HG03342 (cell line): ENCODE data around the gene COPS7A.

Experiments used
- ATAC-seq: cut with Tn5 transposase; IDR thresholded peaks from one replicate; pipeline ENCODE4 v1.9.1; 2021; ENCODE audit warnings: mild to moderate bottlenecking, moderate library complexity; ENCODE audit not compliant: unreplicated experiment

COPS7A gene, protein sequence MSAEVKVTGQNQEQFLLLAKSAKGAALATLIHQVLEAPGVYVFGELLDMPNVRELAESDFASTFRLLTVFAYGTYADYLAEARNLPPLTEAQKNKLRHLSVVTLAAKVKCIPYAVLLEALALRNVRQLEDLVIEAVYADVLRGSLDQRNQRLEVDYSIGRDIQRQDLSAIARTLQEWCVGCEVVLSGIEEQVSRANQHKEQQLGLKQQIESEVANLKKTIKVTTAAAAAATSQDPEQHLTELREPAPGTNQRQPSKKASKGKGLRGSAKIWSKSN

GRCh38 chr12:6723607-6724408 is at the start of gene COPS7A:
Gene COPS7A, plus strand, starts transcription at chr12:6724046. Its CDS starts 611 bp downstream, at chr12:6724657.
- ATAC-seq, result peak; percentile 91

DNA sequence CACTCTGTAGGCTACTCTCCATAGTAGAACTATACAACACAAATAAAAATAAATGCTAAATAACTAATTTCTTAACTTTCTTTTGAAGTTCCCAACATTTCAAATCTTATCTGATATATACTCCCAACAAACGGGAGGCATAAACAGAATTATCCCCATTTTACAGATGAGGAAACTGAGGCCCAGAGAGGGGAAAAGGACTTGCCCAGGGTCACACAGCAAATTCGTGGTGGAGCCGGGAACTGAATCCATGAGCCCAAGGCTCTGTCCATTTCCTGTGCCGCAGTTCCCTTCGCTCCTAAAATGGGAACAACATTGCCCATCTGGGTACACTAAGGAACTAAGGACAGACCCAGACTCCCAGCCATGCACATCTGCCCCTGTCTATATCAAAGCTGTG is 46.9 kb upstream of the COPS7A start:
- ATAC-seq, result no peak

- no peak for ATAC-seq
Observed at GRCh38 chr12:6684609-6685008, 39.2 kb upstream of the COPS7A start.

- no peak for ATAC-seq
Observed at GRCh38 chr12:6685814-6686213, 38.0 kb upstream of the COPS7A start.

- no peak for ATAC-seq
Observed at GRCh38 chr12:6688543-6688998, 35.3 kb upstream of the COPS7A start.

GRCh38 chr12:6688999-6689882 is 34.6 kb upstream of the COPS7A start, which contains the start of gene ZNF384:
Gene ZNF384, minus strand, starts transcription at chr12:6689375. Its CDS starts 9,855 bp downstream, at chr12:6679520.
- ATAC-seq, result peak; percentile 82

- no peak for ATAC-seq
Observed at GRCh38 chr12:6691473-6691872, 32.4 kb upstream of the COPS7A start.

- ATAC-seq, result no peak
Observed at GRCh38 chr12:6692888-6693287, 31.0 kb upstream of the COPS7A start.

- no peak for ATAC-seq
Observed at GRCh38 chr12:6693832-6694355, 30.0 kb upstream of the COPS7A start.

DNA sequence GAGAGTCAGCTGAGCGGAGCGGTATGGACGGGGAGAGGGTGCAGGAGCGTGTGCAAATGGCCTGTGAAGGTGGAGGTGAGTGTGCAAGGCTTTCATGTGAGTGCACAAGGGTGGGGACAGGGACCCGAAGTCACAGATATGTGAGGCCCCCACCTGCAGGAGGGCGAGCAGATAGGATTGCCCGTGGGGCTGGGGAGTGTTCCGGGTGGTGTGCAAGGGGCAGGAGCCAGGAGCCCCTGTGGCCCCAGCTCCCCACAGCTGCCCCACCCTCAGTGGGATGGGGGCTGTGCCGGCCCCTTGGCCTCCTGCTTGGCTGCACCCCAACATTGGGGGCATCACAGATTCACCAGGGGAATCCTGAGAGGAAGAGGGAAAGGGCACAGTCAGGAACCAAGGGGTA is 29.1 kb upstream of the COPS7A start:
- ATAC-seq, result no peak

GRCh38 chr12:6695313-6696045 is 28.4 kb upstream of the COPS7A start:
- no peak for ATAC-seq

- no peak for ATAC-seq
Observed at GRCh38 chr12:6696690-6697583, 26.9 kb upstream of the COPS7A start.

DNA sequence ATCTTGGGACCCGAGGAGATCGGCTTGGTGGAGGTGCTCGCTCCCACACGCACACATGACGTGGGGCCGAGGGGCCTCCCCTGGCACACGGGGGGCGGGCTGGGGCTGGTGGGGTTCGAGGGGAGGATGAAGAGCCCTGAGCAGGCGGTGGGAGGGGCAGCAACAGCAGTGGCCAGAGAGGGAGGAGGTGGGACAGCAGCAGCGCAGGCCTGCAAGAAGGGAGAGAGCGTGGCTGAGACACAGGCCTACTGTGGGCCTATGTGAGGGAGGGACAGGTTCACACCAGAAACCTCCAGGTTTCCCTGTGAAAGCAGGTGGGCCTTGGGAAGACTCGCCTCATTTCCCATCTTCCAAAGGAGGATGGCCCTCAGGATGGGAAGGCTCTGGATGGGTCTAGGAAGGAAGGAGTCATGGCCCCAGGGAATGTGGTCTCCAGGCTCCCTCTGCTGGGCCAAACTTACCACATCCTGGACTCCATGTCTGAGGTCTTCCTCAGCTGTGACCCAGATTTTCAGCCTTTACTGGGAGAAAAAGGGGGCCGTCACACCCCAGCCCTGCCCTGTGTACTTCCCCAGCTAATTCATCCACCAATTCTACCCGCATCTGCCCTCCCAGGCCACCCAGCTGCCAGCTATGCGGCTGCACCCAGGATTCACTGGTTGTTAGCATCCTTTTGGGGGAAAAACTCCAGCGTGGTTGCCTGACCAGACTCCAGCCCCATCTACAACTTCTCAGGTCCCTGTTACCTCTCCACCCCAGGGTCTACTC is 26.1 kb upstream of the COPS7A start:
- ATAC-seq, result no peak

DNA sequence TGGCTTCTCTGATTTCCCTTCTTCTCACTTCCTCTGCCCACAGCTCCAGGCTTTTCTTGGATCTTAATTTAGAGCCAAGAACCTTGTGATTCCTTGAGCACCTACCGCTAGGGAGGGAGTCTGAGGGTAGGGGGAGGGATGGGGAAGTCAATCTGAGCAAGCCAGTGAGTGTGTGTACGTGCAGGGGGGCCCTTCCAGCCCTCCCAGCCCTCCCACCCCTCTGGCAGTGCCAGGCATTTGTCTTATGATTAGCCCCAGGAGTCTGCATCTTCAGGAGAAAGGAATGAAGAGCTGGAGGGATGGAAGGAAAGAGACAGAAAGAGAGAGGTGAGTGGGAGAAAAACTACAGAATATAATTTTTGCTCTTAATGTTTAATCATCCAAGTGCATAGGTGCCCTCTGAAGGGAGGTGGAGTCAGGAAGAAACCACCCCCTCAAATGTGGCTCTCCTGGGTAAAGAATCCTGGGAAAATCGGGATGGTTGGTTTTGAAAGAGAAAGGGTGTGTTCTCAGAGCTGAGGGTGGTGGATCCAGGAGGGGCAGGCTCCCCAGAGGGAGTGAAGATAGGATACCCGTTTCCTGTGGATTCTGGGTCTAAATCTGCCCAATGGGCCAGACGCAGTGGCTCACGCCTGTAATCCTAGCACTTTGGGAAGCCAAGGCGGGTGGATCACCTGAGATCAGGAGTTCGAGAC is 25.3 kb upstream of the COPS7A start:
- no peak for ATAC-seq

DNA sequence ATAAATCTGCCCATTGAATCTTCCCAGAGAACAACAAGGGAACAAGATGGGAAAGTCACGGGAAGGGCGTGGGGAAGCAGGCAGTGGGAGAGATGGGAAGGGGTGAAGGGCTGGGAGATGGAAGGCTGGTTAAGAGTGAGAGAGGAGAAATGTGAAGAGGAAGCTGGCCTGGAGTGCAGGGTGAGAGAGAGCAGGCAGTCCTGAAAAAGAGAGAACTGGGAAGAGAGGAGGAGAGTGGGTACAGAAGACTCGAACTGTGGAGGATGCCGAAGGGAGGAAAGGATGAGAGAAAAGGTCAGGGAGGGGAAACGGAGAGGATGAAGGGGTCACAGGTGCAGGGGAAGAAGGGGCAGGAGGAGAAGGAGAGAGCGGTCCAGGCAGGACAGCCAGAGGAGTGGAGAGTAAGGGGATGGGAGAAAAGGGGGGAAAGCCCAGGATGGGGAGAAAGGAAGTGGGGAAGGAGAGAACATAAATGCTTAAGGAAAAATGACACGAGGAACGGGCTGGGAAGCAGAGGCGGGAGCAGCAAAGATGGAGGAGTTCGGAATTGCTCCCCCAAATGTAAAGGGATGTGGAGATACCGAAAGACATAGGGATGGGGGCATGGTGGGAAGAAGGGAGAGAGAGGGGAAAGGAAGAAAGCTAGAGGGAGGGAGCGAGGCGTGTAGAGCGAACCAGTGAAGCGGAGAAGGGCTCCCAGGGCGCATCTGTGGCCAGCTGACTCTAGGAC is 24.4 kb upstream of the COPS7A start:
- no peak for ATAC-seq

DNA sequence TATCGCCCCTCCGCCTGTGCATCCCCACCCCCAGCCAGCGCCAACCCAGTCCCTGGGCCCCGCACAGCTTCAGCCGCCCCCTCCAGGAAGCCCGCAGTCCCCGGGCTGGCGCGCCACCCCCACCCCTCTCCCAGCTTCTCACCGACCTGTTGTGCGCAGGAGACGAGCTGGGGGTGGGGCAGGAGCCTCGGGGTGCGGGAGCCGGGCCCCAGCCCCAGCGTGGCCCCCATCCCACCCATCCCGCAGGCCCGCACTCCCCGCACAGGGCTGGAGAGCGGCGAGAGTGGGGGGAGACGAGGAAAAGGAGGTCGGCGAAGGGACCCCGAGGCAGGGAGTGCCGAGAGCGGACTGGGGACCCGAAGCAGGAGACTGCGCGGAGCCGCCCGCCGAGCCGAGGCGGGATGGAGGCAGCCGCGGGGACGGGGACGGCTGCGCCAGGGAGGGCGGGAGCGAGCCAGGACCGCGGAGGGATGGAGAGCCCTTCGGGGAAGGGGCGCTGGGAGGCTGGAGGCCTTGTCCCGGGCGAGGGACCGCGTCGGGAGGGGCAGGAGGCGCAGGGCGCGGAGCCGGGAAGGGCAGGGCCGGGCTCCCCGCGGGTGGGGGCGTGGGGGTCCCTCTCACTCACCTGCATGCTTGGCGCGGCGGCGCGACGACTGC is 23.7 kb upstream of the COPS7A start:
- ATAC-seq, result no peak

- no peak for ATAC-seq
Observed at GRCh38 chr12:6700646-6701051, 23.2 kb upstream of the COPS7A start, which contains the start of gene PIANP. Gene PIANP, minus strand, starts transcription at chr12:6700815. Its CDS starts 2,754 bp downstream, at chr12:6698061.
